ACC112 (cell line): ENCODE data around the gene HRCT1.

ENCODE experiments used
- H2AFZ ChIP-seq: fragments of 200-600 bp; sonication (generic); one replicate; pipeline ENCODE4 v1.6.0; 2017; ENCODE audit warnings: antibody characterized with exemption, low read length; ENCODE audit not compliant: unreplicated experiment
- H3K27ac ChIP-seq: fragments of 200-600 bp; sonication (generic); 2 replicates; pipeline ENCODE4 v1.5.1; 2014; ENCODE audit warnings: low read depth, mild to moderate bottlenecking, antibody characterized with exemption, low read length, moderate library complexity
- H3K27me3 ChIP-seq: fragments of 200-600 bp; sonication (generic); 2 replicates; pipeline ENCODE4 v1.6.1; 2014; ENCODE audit warnings: mild to moderate bottlenecking, antibody characterized with exemption, low read length, moderate library complexity, mixed read lengths; ENCODE audit not compliant: insufficient read depth
- H3K36me3 ChIP-seq: fragments of 200-600 bp; sonication (generic); 2 replicates; pipeline ENCODE4 v1.6.1; 2016; ENCODE audit warnings: mild to moderate bottlenecking, antibody characterized with exemption, low read length, moderate library complexity, mixed read lengths; ENCODE audit not compliant: insufficient read depth
- H3K4me1 ChIP-seq: fragments of 200-600 bp; sonication (generic); one replicate; pipeline ENCODE4 v1.6.1; 2016; ENCODE audit warnings: low read length, mixed read lengths; ENCODE audit not compliant: insufficient read depth, unreplicated experiment, control insufficient read depth
- H3K4me3 ChIP-seq: fragments of 200-600 bp; sonication (generic); 2 replicates; pipeline ENCODE4 v1.5.1; 2014; ENCODE audit warnings: mild to moderate bottlenecking, low read depth, low read length
- H3K79me2 ChIP-seq: fragments of 200-600 bp; sonication (generic); one replicate; pipeline ENCODE4 v1.6.0; 2016; ENCODE audit warnings: low read length; ENCODE audit not compliant: control insufficient read depth, unreplicated experiment, insufficient read depth

Gene HRCT1

GRCh38 chr9:35945341-35946018 lies 39.5 kb downstream of the HRCT1 start:
- Histone ChIP-seq H3K36me3 (no peaks in the 10 kb centered on the region), H2AFZ (peak overlapping the region; percentile 93), H3K4me3 (no peak overlapping the region), H3K4me1 (peaks cover 3% of the 10 kb centered on the region), H3K79me2 (no peaks in the 10 kb centered on the region), H3K27ac (no peak overlapping the region), H3K27me3 (no peaks in the 10 kb centered on the region)

DNA sequence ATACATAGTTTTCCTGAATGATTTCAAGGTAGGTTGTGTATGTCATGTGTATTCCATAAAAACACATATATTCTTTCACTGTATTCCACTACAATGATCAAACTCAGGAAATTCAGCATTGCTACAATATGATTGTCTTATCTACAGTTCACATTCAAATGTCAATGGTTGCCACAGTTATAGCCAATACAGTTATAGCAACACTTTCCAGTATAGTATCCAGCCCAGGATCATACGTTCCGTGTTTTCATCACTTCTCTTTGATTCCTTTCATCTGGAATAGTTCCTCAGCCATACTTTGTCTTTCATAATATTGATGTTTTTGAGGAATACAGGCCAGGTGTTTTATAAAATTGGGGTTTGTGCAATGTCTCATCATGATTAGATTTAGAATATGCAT lies 42.4 kb downstream of the HRCT1 start:
- H3K27me3 ChIP-seq, result no peaks in the 10 kb centered on the region
- peaks cover 15% of the 10 kb centered on the region for H3K4me1 ChIP-seq
- no peaks in the 10 kb centered on the region for H3K36me3 ChIP-seq
- H3K27ac ChIP-seq, result no peak overlapping the region
- no peaks in the 10 kb centered on the region for H3K79me2 ChIP-seq
- no peak overlapping the region for H3K4me3 ChIP-seq
- H2AFZ ChIP-seq, result no peak overlapping the region

GRCh38 chr9:35948901-35949318 lies 42.9 kb downstream of the HRCT1 start:
- Histone ChIP-seq H3K27ac (no peak overlapping the region), H3K79me2 (no peaks in the 10 kb centered on the region), H3K36me3 (no peaks in the 10 kb centered on the region), H3K27me3 (no peaks in the 10 kb centered on the region), H3K4me1 (peaks cover 18% of the 10 kb centered on the region), H3K4me3 (no peak overlapping the region), H2AFZ (no peak overlapping the region)

DNA sequence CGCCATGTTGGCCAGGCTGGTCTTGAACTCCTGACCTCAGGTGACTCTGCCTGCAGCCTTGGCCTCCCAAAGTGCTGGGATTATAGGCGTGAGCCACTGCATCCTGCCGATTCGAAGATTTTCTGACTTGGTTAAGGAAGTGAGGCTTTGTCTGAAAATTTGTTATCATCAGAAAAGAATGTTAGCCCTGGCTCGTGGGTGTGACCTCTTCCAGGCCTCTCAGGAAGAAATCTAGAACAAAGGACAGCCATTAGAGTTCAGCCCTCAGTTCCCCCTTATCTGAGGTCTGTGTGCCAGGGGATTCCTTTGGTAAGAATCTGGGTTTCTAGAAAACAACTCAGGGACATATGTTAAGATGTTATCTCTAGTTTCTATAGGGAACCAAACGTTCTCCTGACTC lies 45.7 kb downstream of the HRCT1 start:
- Histone ChIP-seq H3K36me3 (no peaks in the 10 kb centered on the region), H3K27ac (peak overlapping the region; percentile 54), H3K4me3 (no peak overlapping the region), H3K27me3 (no peaks in the 10 kb centered on the region), H3K79me2 (no peaks in the 10 kb centered on the region), H2AFZ (peak overlapping the region; percentile 11), H3K4me1 (peaks cover 15% of the 10 kb centered on the region)

DNA sequence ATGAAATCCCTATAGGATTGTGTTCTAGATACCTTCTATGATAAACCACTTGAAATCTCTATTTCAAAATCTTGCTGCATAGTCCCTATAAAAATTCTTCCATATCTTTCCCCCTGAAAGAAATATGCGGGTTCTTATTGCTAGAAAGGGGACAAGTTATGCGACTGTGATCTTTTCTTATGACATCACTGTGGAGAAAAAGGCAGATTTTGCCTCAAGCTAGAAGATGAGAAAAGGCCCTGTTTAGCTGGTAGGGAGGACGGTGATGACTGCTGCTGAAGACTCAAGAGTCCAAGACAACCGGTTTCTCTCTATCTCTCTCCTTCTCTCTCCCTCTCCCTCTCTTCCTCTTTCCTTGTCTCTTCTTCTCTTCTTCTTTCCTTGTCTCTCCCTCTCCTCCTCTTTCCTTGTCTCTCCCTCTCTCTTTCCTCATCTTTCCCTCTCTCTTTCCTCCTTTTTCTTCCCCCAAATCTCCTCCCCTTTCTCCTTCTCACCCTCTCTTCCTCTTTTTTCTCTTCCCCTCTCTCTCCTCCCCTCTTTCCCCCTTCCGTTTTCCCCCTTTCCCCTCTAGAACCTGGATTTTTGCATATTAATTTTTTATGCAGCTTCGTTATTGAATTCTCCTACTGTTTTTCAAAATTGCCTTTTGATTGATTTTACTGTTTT lies 46.7 kb downstream of the HRCT1 start:
- no peak overlapping the region; the same call in 1 of the 2 replicates for H3K27ac ChIP-seq

DNA sequence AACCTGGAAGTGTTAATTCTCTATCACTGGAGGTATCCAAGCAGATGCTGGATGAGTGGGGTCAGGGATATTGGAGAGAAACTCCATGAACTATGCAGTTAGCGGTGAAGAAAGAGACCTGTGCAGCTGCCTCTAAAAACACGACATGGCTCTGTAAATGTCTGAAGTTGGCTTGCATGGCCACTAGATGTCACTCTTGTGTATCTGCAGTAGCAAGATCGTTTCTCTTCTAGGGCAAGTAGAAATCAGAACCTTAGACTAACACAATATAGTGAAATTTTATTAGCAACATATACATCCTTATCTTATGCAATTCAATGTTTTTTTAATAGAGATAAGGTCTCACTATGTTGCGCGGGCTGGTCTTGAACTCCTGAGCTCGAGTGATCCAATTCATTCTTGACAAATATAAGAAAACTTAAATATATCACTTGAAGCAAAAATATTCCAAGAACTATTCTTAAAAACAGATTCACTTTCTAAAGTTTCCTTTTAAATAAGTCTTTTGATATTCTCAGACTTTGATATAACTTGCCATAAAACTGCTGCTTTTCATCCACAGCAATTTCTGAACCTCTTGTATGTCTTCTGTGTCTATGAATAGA lies 49.0 kb downstream of the HRCT1 start:
- peak overlapping the region; percentile 83 for H2AFZ ChIP-seq
- H3K79me2 ChIP-seq, result no peaks in the 10 kb centered on the region
- no peak overlapping the region for H3K27ac ChIP-seq
- H3K27me3 ChIP-seq, result no peaks in the 10 kb centered on the region
- peaks cover 24% of the 10 kb centered on the region for H3K4me1 ChIP-seq
- peak overlapping the region; percentile 42; the same call in 1 of the 2 replicates for H3K4me3 ChIP-seq
- H3K36me3 ChIP-seq, result no peaks in the 10 kb centered on the region

More for the DNA sequence above, 46.7 kb downstream of the HRCT1 start:
- peaks cover 15% of the 10 kb centered on the region for H3K4me1 ChIP-seq
- H3K79me2 ChIP-seq, result no peaks in the 10 kb centered on the region
- H3K27me3 ChIP-seq, result no peaks in the 10 kb centered on the region
- H3K4me3 ChIP-seq, result no peak overlapping the region
- no peaks in the 10 kb centered on the region for H3K36me3 ChIP-seq
- peak overlapping the region; percentile 11 for H2AFZ ChIP-seq

- Histone ChIP-seq H3K4me3 (no peak overlapping the region), H3K4me1 (peaks cover 26% of the 10 kb centered on the region), H3K36me3 (no peaks in the 10 kb centered on the region), H2AFZ (no peak overlapping the region), H3K27me3 (no peaks in the 10 kb centered on the region), H3K79me2 (no peaks in the 10 kb centered on the region), H3K27ac (no peak overlapping the region)
Observed at GRCh38 chr9:35956651-35957050, 50.6 kb downstream of the HRCT1 start.
